Limb (tissue), 2 donors: ENCODE data around the gene TAB2.
"Not testable (repeated sequence)": the region's sequence is repeated elsewhere in the genome, so short reads cannot be mapped to it uniquely, and the experiment has no call there.

Experiments used
- DNase-seq, 2 donors: peaks; one replicate each; pipeline ENCODE4 v3.0.0-alpha.2; 2016; ENCODE audit errors: extremely low spot score in 2 of 2

The TAB2 gene

GRCh38 chr6:149313070-149313469, 4.4 kb upstream of the TAB2 start:
- no peak for DNase-seq

- DNase-seq, result no peak
These were observed 3.7 kb upstream of the TAB2 start for GRCh38 chr6:149313861-149314260.

GRCh38 chr6:149314325-149314905, 3.1 kb upstream of the TAB2 start:
- no peak for DNase-seq

- DNase-seq, result no peak
These were observed 1.3 kb upstream of the TAB2 start for GRCh38 chr6:149316108-149316727.

- peak; percentile 91 to 95 for DNase-seq
These were observed 520 bp upstream of the TAB2 start for GRCh38 chr6:149316740-149317643.

- no peak for DNase-seq
These were observed 1.2 kb downstream of the TAB2 start for GRCh38 chr6:149318581-149319286.

GRCh38 chr6:149319422-149319821, 1.9 kb downstream of the TAB2 start:
- DNase-seq, result no peak

GRCh38 chr6:149320016-149320415, 2.5 kb downstream of the TAB2 start:
- DNase-seq, result not testable (repeated sequence)

GRCh38 chr6:149320796-149321195, 3.3 kb downstream of the TAB2 start:
- no peak for DNase-seq

GRCh38 chr6:149323353-149323752, 5.8 kb downstream of the TAB2 start:
- no peak for DNase-seq

GRCh38 chr6:149323925-149324324, 6.4 kb downstream of the TAB2 start:
- DNase-seq, result no peak

GRCh38 chr6:149324428-149324827, 6.9 kb downstream of the TAB2 start:
- DNase-seq, result no peak

- no peak for DNase-seq
These were observed 8.2 kb downstream of the TAB2 start for GRCh38 chr6:149325648-149326236.

- no peak for DNase-seq
These were observed 10.1 kb downstream of the TAB2 start for GRCh38 chr6:149327638-149328037.

GRCh38 chr6:149328083-149328482, 10.6 kb downstream of the TAB2 start:
- DNase-seq, result no peak

GRCh38 chr6:149329529-149329928, 12.0 kb downstream of the TAB2 start:
- no peak for DNase-seq

- no peak for DNase-seq
These were observed 12.6 kb downstream of the TAB2 start for GRCh38 chr6:149330133-149330532.

GRCh38 chr6:149331043-149331807, 13.7 kb downstream of the TAB2 start:
- no peak for DNase-seq

- DNase-seq, result no peak
These were observed 14.4 kb downstream of the TAB2 start for GRCh38 chr6:149331871-149332270.

GRCh38 chr6:149332602-149333265, 15.2 kb downstream of the TAB2 start:
- DNase-seq, result no peak
